GM11168 (cell line): ENCODE measurements around the gene TJP2.

Source experiments
- in situ Hi-C: fragments of 300-500 bp; cut with MboI; formaldehyde crosslinking; loops from one replicate; pipeline ENCODE4 v1.12.0; 2022; ENCODE audit warnings: low sequenced_read_pairs; ENCODE audit not compliant: unreplicated experiment

The TJP2 gene

GRCh38 chr9:69188975-69189374 is 14.9 kb downstream of the TJP2 start:
- in situ Hi-C loops = no loop called here

- in situ Hi-C loops = loop anchor here (5.0 kb wide), 1 partner anchor 138 kb away; no protein-coding TSS in a partner anchor
Observed at GRCh38 chr9:69190086-69190862, 16.2 kb downstream of the TJP2 start.

DNA sequence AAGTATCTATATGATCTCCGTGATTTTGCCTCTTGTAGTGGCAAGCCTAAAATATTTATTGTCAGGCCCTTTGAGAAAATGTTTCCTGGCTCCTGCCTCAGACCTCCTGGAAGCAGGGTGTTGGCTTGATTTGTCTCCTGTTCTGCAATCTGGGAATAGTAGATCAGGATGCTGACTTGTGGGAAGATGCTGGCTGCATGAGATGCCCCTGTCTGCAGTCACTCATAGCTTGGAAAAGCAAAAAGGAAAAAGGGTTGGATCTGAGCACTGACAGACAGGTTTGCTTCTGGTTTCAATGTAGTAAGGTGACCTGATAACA is 16.7 kb downstream of the TJP2 start:
- in situ Hi-C loops = loop anchor here (5.0 kb wide), 1 partner anchor 139 kb away; no protein-coding TSS in a partner anchor

DNA sequence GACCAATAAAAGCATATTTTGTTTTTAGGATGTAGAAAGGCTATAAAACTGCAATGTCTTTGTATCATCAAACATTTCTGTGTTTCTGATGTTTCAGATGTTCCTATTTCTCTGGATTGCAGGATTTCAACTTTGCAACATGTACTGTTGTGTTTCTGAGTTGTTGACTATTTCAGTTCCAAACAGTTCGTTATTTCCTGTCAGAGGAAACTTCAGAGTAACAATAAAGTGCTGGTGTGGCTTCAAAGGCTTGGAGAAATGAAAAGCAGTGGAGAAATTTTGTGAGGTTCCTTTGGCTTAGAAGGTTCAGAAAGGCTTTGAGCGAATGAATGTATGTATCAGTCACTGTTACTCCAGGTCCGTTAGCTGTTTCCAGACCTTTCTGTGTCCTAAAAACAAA is 17.2 kb downstream of the TJP2 start:
- in situ Hi-C loops = loop anchor here (5.0 kb wide), 1 partner anchor 139 kb away; no protein-coding TSS in a partner anchor

- in situ Hi-C loops = loop anchor here (5.0 kb wide), 1 partner anchor 140 kb away; no protein-coding TSS in a partner anchor
Observed at GRCh38 chr9:69192214-69192613, 18.1 kb downstream of the TJP2 start.

DNA sequence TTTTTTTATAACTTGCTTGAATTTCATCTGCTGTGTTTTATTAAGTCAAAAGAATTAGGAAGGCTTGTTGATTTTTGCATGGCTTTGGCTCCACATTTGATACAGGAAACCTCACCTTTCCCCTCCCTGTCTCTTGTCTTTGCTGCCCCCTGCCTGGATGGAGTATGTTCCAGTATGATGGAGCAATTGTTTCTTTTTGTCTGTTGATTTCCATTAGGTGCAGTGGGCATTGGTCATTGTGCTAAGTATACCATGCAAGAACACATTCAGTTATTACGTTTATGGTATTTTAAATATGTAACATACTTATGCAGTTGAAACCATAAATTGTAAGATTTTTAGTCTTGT is 19.6 kb downstream of the TJP2 start:
- in situ Hi-C loops = loop anchor here (5.0 kb wide), 1 partner anchor 141 kb away; no protein-coding TSS in a partner anchor

DNA sequence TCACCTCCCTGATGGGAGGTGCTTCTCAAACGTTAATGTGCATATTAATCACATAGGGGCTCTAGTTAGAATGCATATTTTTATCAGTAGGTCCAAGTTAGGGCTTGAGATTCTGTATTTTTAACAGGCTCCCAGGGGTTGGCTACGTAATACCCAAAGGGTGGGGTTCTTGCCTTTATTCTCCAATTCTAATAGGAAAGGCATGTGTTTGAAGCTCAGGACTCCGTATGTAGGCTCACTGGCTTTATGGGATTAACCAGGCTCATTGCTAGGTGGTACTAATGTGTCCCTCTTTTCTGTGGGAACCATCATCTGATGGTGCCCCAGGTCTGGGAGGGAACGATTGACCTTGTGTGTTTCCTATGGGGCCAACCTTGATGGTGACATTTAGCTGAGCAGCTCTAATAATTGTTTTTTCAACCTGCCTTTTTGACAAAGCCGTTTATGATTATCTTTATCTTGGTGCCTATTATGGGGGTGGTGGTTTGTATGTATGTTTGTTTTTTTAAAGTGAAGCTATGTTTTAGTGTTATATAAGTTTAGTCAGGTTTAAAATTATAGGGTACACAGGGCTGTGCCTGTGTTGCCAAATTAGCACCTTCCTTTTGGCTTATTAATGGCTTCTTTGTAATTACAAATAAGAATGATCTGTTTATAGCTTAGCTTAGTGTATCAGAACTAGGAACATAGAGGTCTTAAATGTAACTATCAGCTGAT is 20.8 kb downstream of the TJP2 start:
- in situ Hi-C loops = loop anchor here (5.0 kb wide), 1 partner anchor 143 kb away; no protein-coding TSS in a partner anchor

DNA sequence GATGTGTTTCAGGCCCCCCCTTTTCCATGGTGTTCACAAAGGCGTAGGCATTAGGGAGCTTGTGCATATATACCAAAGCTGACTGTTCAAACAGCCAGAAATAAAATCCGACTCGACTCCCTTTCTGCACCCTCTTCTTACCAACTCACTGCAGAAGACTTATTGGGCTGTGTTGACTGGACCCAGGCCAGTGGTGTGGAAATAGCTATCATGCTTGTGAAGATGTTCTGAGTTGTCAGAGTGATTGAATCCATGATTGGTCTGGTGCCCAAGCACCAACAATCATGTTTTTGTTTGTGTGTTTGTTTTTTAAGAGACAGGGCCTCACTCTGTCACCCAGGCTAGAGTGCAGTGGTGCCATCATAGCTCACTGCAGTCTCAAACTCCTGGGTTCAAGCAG is 21.6 kb downstream of the TJP2 start:
- in situ Hi-C loops = no loop called here

DNA sequence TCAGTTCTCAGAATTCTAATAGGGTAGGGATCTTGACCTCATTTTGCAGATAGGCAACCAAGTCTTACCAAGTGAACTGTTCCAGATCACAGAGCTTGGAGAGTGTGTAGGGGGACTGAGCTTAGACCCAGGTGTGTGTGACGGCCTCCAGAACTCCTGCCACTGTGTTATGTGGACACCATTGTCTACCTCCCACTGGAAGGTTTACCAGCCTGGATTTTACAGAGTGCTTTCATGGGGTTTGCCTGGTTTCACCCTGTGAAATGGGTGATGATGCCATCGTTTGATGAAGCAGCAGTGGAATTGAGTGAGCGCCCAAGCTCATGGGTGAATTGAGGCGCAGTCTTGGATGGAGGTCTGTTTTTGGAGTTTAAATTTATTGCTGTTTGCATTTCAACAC is 23.6 kb downstream of the TJP2 start:
- in situ Hi-C loops = no loop called here

DNA sequence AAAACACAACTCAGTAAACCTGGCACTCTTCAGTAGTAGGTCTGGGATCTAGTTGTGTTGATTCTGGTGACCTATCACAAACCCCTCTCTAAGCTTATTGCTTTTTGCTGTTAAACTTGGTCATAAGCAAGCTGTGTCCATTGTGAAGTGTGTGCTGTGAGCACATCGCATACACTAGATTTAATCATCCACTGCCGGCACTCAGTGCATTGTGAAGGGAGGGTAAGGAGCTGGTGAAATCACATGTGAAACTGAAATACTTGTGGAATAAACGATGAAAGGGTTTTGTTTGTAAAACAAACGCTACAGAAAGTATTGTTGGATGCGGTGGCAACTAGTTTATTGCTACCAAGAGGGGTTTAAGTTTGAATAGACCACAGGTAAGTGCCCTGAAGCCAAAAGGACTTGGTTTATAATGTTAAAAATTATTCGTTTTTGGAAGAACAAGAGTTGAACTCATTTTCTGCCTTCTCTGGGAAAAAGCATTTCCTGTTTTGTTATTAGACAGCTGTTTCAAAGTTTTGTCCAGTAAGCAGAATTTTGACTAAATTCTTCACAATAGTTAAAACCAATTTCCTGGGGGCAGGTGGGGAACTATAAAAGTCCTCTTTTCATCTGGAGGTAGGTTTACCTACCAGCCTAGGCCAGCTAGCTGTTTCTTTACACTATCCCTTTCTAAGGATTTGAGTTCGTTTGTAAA is 24.6 kb downstream of the TJP2 start:
- in situ Hi-C loops = no loop called here

DNA sequence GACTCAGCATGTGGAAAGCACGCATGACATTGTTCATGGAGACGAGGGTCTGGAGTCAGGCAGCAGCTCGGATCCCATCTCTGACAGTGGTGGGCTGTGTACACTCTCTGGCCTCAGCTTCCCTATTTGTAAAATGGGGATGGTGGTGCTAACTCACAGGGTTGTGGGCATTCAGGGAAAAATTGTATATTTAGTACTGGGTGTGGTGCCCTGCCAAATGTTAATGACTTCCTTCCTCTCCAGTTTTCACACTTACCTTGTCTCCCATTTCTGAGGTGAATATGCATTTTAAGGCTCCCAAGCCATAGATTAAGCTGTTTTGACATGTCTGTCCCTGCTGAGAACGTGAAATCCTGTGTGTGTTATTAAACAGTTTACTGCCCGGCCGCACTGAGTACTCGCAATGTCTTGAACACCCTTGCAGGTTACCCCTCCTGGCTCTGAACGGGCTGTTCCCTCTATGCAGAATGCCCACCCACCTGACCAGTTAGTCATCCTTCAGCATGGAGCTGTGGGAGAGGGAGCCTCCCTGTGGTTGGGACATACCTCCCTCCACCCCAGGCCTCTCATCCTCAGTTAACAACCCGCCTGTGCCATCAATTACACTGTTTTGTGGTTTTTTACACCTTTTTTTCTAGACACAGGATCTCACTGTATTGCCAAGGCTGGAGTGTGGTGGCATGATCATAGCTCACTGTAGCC is 25.8 kb downstream of the TJP2 start:
- in situ Hi-C loops = no loop called here

GRCh38 chr9:69202556-69202955 is 28.5 kb downstream of the TJP2 start:
- in situ Hi-C loops = no loop called here

DNA sequence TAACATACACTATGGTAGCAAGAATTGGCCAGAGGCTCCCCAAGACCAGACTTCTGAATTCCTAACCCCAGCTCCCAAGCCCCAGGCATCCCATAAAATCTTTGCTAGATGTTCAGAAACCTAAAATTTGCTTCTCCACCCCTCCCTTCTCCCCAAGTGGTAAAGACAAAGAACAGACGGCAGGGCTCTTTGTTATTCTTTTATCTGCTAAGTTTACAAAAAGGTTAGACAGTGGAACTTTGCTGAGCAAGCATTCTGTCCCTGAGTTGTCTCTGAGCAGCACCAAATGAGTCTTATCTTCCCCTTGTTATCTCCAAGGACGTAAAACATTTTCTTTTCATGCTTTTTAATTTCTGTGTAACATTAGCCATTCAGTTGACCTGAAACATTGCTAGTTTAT is 30.2 kb downstream of the TJP2 start:
- in situ Hi-C loops = no loop called here

GRCh38 chr9:69204849-69205248 is 30.8 kb downstream of the TJP2 start:
- in situ Hi-C loops = no loop called here

- in situ Hi-C loops = no loop called here
Observed at GRCh38 chr9:69206047-69206446, 32.0 kb downstream of the TJP2 start.

DNA sequence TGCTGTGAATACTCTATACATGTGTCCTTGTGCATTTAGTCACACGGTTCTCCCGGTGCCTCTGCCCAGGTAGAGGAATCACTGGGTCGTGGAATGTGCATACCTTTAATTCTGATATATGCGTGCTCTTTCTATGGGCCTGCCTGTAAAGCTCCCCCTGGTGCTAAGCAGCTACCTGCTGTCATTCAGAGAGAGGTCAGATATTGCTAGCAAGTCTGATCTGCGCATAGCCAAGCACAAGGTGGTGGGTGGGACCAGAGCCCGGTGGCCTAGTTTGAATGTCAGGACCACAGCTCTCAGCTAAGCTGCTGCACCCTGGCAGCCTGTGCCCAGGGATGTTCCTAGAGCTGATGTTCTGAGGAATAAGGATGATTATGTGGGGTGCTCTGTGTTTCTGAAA is 33.4 kb downstream of the TJP2 start:
- in situ Hi-C loops = no loop called here

GRCh38 chr9:69211424-69212036 is 37.5 kb downstream of the TJP2 start:
- in situ Hi-C loops = no loop called here

GRCh38 chr9:69213647-69214046 is 39.6 kb downstream of the TJP2 start:
- in situ Hi-C loops = no loop called here

- in situ Hi-C loops = no loop called here
Observed at GRCh38 chr9:69214939-69215338, 40.9 kb downstream of the TJP2 start.
